Measurements from ENCODE around the gene SEC24D.

The SEC24D gene

DNA sequence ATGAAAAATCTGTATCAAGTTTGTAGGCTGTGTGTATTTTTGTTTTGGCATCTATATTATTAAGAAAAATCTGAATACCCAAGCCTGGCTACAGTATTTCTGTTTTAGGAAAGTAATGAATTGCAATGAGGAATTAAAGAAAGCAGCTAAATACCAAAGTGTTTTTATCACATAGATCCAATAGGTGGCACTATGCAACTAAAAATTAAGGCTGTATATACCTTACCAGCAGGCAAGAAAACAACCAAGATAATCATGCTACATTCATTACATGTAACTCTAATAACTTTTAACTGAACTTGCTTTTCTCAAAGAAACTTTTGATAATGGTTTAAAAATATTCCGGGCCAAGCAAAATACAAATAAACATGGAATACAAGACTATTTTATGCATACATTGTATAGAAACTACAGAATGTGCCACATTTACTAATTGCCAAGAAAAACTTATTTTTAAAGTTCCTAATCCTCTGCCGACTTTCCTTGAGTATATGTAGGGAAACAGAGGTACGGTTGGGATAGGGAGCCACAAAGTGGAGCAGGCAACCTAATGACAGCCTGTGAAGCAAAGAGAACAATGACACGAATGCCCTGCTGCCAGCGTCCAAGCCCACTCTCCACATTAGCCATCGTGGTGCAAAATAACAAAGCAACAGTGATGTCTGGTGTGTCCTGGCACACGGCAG lies 63.7 kb downstream of the SEC24D start:
- TF ChIP-seq, protein P1, sequence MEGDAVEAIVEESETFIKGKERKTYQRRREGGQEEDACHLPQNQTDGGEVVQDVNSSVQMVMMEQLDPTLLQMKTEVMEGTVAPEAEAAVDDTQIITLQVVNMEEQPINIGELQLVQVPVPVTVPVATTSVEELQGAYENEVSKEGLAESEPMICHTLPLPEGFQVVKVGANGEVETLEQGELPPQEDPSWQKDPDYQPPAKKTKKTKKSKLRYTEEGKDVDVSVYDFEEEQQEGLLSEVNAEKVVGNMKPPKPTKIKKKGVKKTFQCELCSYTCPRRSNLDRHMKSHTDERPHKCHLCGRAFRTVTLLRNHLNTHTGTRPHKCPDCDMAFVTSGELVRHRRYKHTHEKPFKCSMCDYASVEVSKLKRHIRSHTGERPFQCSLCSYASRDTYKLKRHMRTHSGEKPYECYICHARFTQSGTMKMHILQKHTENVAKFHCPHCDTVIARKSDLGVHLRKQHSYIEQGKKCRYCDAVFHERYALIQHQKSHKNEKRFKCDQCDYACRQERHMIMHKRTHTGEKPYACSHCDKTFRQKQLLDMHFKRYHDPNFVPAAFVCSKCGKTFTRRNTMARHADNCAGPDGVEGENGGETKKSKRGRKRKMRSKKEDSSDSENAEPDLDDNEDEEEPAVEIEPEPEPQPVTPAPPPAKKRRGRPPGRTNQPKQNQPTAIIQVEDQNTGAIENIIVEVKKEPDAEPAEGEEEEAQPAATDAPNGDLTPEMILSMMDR (IDR thresholded peaks at IDR 0.05; ENCODE audit: low read depth, low read length) = peak; percentile 25; the same call in 1 of the 2 replicates
- H3K4me3 ChIP-seq (ENCODE audit: low read depth, low read length) = no peak overlapping the region

DNA sequence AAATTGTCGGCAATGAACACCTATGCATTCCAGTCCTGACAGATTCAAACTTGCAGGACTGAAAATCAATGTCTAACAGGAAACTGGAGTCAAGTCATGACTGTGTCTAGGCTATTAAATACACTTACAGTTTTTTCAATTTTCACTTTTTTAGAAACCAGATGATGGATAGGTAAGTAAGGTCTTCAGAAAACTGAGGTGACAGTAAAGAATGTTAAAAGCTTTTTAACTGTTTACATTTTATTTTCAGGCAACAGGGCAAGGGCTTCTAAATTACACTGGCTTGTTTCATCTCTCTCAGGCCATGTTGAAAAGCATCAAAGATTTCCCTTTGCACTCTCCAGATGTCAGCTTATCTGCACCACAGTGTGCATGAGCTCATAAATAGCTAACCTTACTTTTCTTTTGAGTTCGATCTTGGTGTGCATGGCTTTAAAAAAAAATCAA lies 65.2 kb downstream of the SEC24D start:
- H3K4me3 ChIP-seq (ENCODE audit: low read depth, low read length) = no peak overlapping the region
- TF ChIP-seq, protein P1 (IDR thresholded peaks at IDR 0.05; ENCODE audit: low read depth, low read length) = no peak

DNA sequence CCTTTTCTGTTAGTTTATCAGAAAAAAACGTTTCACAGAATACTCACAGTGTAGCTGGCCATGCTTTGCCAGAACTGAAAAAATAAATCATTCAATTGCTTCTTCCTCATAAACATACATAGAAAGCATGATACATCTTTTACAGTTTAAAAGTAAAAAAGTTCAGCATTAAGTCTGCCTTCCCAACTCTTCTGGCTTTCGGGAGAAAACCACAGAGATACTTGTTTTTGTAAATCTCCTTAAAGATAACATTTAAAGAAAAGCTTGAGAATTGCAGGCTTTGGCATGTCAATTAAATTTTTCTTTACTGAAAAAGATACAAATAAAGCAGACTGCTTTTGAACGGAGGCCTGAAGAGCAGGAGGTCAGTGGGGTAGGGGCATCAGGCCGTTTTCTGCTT lies 66.8 kb downstream of the SEC24D start:
- TF ChIP-seq, protein P1 (IDR thresholded peaks at IDR 0.05; ENCODE audit: low read depth, low read length) = no peak
- H3K4me3 ChIP-seq (ENCODE audit: low read depth, low read length) = no peak overlapping the region

DNA sequence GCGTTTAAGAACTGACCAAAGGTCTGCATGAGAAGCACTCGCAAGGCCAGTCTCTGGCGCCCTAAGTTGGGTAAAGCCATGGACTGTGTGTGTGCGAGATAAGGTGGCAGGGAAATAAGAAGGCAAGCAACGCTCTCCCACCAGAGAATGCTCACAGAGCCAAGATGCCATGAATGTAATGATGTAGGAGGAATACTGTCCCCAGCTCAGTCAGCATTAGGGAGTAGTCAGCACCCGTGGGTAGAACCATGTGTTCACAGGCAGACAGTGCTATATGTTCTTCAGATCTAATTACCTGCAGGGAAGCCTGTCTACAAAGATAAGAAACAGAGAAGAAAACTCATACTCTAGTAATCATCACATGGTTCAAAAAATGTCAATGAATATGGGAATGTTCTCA lies 68.8 kb downstream of the SEC24D start:
- no peak overlapping the region for H3K4me3 ChIP-seq (ENCODE audit: low read depth, low read length)
- TF ChIP-seq, protein P1 (IDR thresholded peaks at IDR 0.05; ENCODE audit: low read depth, low read length) = no peak

DNA sequence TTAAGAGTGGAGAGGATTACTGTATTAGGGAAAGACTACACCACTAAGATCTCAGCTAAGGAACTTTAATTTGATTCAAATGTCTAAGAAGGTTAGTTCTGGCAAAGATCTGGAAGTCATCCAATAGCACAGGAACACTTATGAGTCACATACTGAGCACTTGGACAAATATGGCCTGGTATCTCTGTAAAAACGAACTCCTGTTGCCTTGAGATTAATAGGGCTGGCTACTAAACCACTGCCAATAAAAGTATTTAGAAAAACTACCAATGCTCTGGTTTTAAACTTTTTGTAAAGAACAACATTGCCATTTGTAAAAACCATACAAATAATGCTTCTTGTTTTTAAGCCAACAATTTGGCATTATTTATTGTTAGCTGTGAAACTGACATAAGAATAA lies 70.5 kb downstream of the SEC24D start:
- H3K4me3 ChIP-seq (ENCODE audit: low read depth, low read length) = no peak overlapping the region
- TF ChIP-seq, protein P1 (IDR thresholded peaks at IDR 0.05; ENCODE audit: low read depth, low read length) = no peak

DNA sequence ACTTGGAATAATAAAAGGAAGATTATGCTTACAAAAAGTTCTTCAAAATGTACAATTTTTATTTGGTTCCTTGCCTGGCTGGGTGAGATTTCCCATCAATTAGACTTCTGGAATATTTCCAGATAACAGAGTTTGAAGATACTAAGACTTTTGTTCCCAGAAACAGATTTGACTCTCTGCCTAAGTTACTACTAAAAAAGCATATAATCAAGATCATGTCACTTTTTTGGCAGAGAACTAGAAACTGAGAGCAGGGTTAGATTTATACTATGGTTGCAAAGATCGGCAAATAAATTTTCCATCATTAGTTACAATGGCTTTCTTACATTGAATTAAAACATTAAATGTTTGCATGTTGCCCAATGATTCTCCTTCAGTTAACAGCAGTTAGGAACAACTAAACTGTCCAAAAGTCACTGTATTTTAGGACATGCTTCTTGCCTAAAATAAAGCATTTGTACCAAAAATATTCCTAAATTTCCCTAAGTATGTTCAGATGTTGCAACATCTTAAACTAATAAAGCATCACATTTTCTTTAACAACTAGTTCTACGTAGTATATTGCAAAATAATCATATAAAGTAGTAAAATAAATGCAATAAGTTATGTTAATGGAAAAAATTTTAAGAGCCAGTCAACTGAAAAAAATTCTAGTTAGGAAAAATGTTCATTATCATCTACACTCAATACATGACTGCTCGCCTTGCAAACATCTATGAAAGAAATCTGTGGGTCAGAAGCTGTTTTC lies 73.0 kb downstream of the SEC24D start:
- TF ChIP-seq, protein P1 (IDR thresholded peaks at IDR 0.05; ENCODE audit: low read depth, low read length) = no peak
- no peak overlapping the region for H3K4me3 ChIP-seq (ENCODE audit: low read depth, low read length)

DNA sequence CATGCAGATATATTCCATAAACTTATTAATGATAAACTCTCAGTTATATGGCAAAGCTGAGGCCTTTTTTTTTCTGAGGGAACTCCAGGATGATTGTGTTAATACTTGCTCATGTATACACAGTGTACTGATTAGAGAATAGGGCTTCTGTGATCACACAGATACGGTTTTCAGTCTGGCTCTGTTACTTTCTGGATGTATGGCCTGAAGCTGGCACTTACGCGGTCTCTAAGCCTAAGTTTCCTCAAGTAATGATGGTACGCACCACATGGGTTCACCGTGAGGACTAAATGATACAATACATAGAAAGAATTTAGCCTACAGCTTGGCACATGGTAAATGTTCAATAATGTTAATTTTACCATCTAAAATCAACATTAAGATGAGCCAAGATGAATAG lies 73.8 kb downstream of the SEC24D start:
- no peak overlapping the region for H3K4me3 ChIP-seq (ENCODE audit: low read depth, low read length)
- TF ChIP-seq, protein P1 (IDR thresholded peaks at IDR 0.05; ENCODE audit: low read depth, low read length) = no peak
